LHCN-M2 (cell line): ENCODE results near the gene MAG. TPM values are rescaled to one million over a fixed set of nuclear protein-coding genes. Genes with fewer than 3 reads are reported as not detected.

Experiments used
- DNase-seq: peaks from one replicate; pipeline ENCODE4 v3.0.0-alpha.2; 2012; ENCODE audit warnings: low read depth
- total RNA-seq: library from RNA; depleted of rRNA; stranded (reverse); fragments of >200 nt; gene quantifications from 2 replicates; pipeline ENCODE4 v1.2.3, GENCODE V29; 2014

Gene MAG
- total RNA-seq, 1 experiment from 2014 or later: not detected

- no peak for DNase-seq
These were observed 6.6 kb downstream of the MAG start for GRCh38 chr19:35298561-35298972.

- no peak for DNase-seq
These were observed 7.8 kb downstream of the MAG start for GRCh38 chr19:35299523-35300338.

- DNase-seq: no peak
These were observed 8.3 kb downstream of the MAG start for GRCh38 chr19:35300339-35300649.

GRCh38 chr19:35301961-35302360, 10.0 kb downstream of the MAG start:
- DNase-seq: no peak

- no peak for DNase-seq
These were observed 10.5 kb downstream of the MAG start for GRCh38 chr19:35302446-35302845.

- no peak for DNase-seq
These were observed 11.5 kb downstream of the MAG start for GRCh38 chr19:35303357-35303915.

- DNase-seq: no peak
These were observed 12.1 kb downstream of the MAG start for GRCh38 chr19:35304036-35304435.

- DNase-seq: no peak
These were observed 13.2 kb downstream of the MAG start for GRCh38 chr19:35305181-35305580.

- no peak for DNase-seq
These were observed 14.7 kb downstream of the MAG start for GRCh38 chr19:35306473-35307246.

GRCh38 chr19:35307931-35308330, 16.0 kb downstream of the MAG start:
- DNase-seq: no peak

- no peak for DNase-seq
These were observed 16.9 kb downstream of the MAG start for GRCh38 chr19:35308910-35309309.

GRCh38 chr19:35309481-35310279, 17.7 kb downstream of the MAG start:
- DNase-seq: no peak

- no peak for DNase-seq
These were observed 18.4 kb downstream of the MAG start for GRCh38 chr19:35310331-35310730.

GRCh38 chr19:35310811-35311465, 19.0 kb downstream of the MAG start:
- no peak for DNase-seq

GRCh38 chr19:35311901-35312665, 20.1 kb downstream of the MAG start:
- DNase-seq: no peak

GRCh38 chr19:35313587-35313986, 21.6 kb downstream of the MAG start:
- no peak for DNase-seq

- DNase-seq: no peak
These were observed 22.1 kb downstream of the MAG start for GRCh38 chr19:35314031-35314430.

GRCh38 chr19:35314858-35315470, 23.0 kb downstream of the MAG start:
- no peak for DNase-seq

GRCh38 chr19:35315883-35316282, 23.9 kb downstream of the MAG start:
- DNase-seq: no peak

GRCh38 chr19:35316560-35316959, 24.6 kb downstream of the MAG start:
- no peak for DNase-seq
